Epithelial cell of proximal tubule (primary cell): ENCODE data around the gene RIN2. TPM values are rescaled to one million over a fixed set of nuclear protein-coding genes. Genes with fewer than 3 reads are reported as not detected.
"Not testable (repeated sequence)": the region's sequence is repeated elsewhere in the genome, so short reads cannot be mapped to it uniquely, and the experiment has no call there.

Source experiments
- DNase-seq: peaks from one replicate; pipeline ENCODE4 v3.0.0-alpha.2; 2011; ENCODE audit warnings: low read depth
- H3K4me3 ChIP-seq: 2 replicates; pipeline ENCODE4 v1.5.1; 2011; ENCODE audit warnings: low read depth, mild to moderate bottlenecking, low read length
- CTCF ChIP-seq: conservative IDR thresholded peaks from 2 replicates; pipeline ENCODE4 v1.5.1; 2012; ENCODE audit warnings: low read depth, mild to moderate bottlenecking, low read length
- total RNA-seq: library from RNA; depleted of rRNA; stranded (reverse); fragments of >200 nt; gene quantifications from 2 replicates; pipeline ENCODE4 v1.2.3, GENCODE V29; 2015

RIN2 gene
- total RNA-seq, 1 donor from 2014 or later = 17.5 TPM

GRCh38 chr20:19745584-19745983 is 12.5 kb upstream of the RIN2 start:
- TF ChIP-seq CTCF = no peak
- DNase-seq = no peak
- H3K4me3 ChIP-seq = no peak overlapping the region

- TF ChIP-seq CTCF = no peak
- no peak for DNase-seq
- no peak overlapping the region for H3K4me3 ChIP-seq
These were observed 11.7 kb upstream of the RIN2 start for GRCh38 chr20:19746396-19746795.

GRCh38 chr20:19747903-19748302 is 10.2 kb upstream of the RIN2 start:
- no peak for DNase-seq
- no peak for TF ChIP-seq CTCF

GRCh38 chr20:19748681-19749080 is 9.4 kb upstream of the RIN2 start:
- no peak for DNase-seq
- no peak overlapping the region for H3K4me3 ChIP-seq
- TF ChIP-seq CTCF = no peak

More at GRCh38 chr20:19747903-19748302, 10.2 kb upstream of the RIN2 start:
- no peak overlapping the region for H3K4me3 ChIP-seq

- no peak for DNase-seq
- no peak overlapping the region for H3K4me3 ChIP-seq
- no peak for TF ChIP-seq CTCF
These were observed 8.4 kb upstream of the RIN2 start for GRCh38 chr20:19749618-19750071.

- no peak for DNase-seq
- TF ChIP-seq CTCF = no peak
- no peak overlapping the region for H3K4me3 ChIP-seq
These were observed 7.9 kb upstream of the RIN2 start for GRCh38 chr20:19750101-19750606.

GRCh38 chr20:19750907-19751636 is 7.0 kb upstream of the RIN2 start:
- no peak for TF ChIP-seq CTCF
- H3K4me3 ChIP-seq = no peak overlapping the region
- no peak for DNase-seq

- DNase-seq, H3K4me3 ChIP-seq: not testable (repeated sequence)
These were observed 3.9 kb upstream of the RIN2 start for GRCh38 chr20:19754201-19754600.
